Measurements from ENCODE around the gene PACRG. TPM values are rescaled to one million over a fixed set of nuclear protein-coding genes. Genes with fewer than 3 reads are reported as not detected.

PACRG gene
- total RNA-seq, 1 experiment from 2014 or later: 0.59 TPM

GRCh38 chr6:163306000-163306399 lies 578.2 kb downstream of the PACRG start:
- H3K27me3 ChIP-seq (ENCODE audit: control insufficient read depth, insufficient read depth, low read length): no peaks in the 10 kb centered on the region
- ATAC-seq (no peak), DNase-seq (ENCODE audit: low read depth, low spot score) (no peak)
- BruUV-seq (replicated peaks): no TSS peak
- intact Hi-C loops (cut with micrococcal nuclease; ENCODE audit: unreplicated experiment): no loop called here
- CTCF ChIA-PET: no interaction called here
- no peaks in the 10 kb centered on the region for H3K9me3 ChIP-seq (ENCODE audit: control insufficient read depth, insufficient read depth, low read depth, low read length)
- no peaks in the 10 kb centered on the region for H3K4me1 ChIP-seq (ENCODE audit: control insufficient read depth, insufficient read depth, low read length)
- in situ Hi-C loops (cut with HindIII; ENCODE audit: low pct_unique_long_range_greater_than_20kb, low sequenced_read_pairs): no loop called here
- TF ChIP-seq REST (IDR thresholded peaks at IDR 0.05; ENCODE audit: insufficient read depth in 1 of 2, low read depth in 2 of 2, low read length in 1 of 2) (no peak), POLR2AphosphoS5 (IDR thresholded peaks at IDR 0.05; ENCODE audit: low read depth, low read length) (no peak), SIN3A (IDR thresholded peaks at IDR 0.05; ENCODE audit: borderline replicate concordance, insufficient read depth, low read depth, low read length) (no peak), CTCF (IDR thresholded peaks at IDR 0.05) (no peak), TCF7L2 (IDR thresholded peaks at IDR 0.05; ENCODE audit: low read depth, low read length) (no peak)
- POLR2A ChIA-PET: no interaction called here
- H3K4me3 ChIP-seq (ENCODE audit: low read depth in 2 of 2, low read length in 2 of 2): no peak overlapping the region
- no peaks in the 10 kb centered on the region; the same call in 1 of the 2 replicates for H3K36me3 ChIP-seq (ENCODE audit: control insufficient read depth, insufficient read depth, low read length)
- no peak overlapping the region for H3K27ac ChIP-seq (ENCODE audit: low read length)

- BruUV-seq (replicated peaks): no TSS peak
- no peak overlapping the region for H3K4me3 ChIP-seq (ENCODE audit: low read depth in 2 of 2, low read length in 2 of 2)
- DNase-seq (ENCODE audit: low read depth, low spot score): no peak
- H3K36me3 ChIP-seq (ENCODE audit: control insufficient read depth, insufficient read depth, low read length): no peaks in the 10 kb centered on the region; the same call in 1 of the 2 replicates
- ChIA-PET CTCF (no interaction called here), POLR2A (no interaction called here)
- in situ Hi-C loops (cut with HindIII; ENCODE audit: low pct_unique_long_range_greater_than_20kb, low sequenced_read_pairs): no loop called here
- TF ChIP-seq CTCF (IDR thresholded peaks at IDR 0.05) (no peak), SIN3A (IDR thresholded peaks at IDR 0.05; ENCODE audit: borderline replicate concordance, insufficient read depth, low read depth, low read length) (no peak), REST (IDR thresholded peaks at IDR 0.05; ENCODE audit: insufficient read depth in 1 of 2, low read depth in 2 of 2, low read length in 1 of 2) (no peak), TCF7L2 (IDR thresholded peaks at IDR 0.05; ENCODE audit: low read depth, low read length) (no peak), POLR2AphosphoS5 (IDR thresholded peaks at IDR 0.05; ENCODE audit: low read depth, low read length) (no peak)
- H3K9me3 ChIP-seq (ENCODE audit: control insufficient read depth, insufficient read depth, low read depth, low read length): no peaks in the 10 kb centered on the region
- intact Hi-C loops (cut with micrococcal nuclease; ENCODE audit: unreplicated experiment): no loop called here
- no peak for ATAC-seq
- no peak overlapping the region for H3K27ac ChIP-seq (ENCODE audit: low read length)
- H3K4me1 ChIP-seq (ENCODE audit: control insufficient read depth, insufficient read depth, low read length): peaks cover 9% of the 10 kb centered on the region
- no peaks in the 10 kb centered on the region for H3K27me3 ChIP-seq (ENCODE audit: control insufficient read depth, insufficient read depth, low read length)
These were observed 581.1 kb downstream of the PACRG start for GRCh38 chr6:163308629-163309440.
